Glutamatergic neuron (in vitro differentiated cells): ENCODE data around the gene STEAP4. TPM values are rescaled to one million over a fixed set of nuclear protein-coding genes. Genes with fewer than 3 reads are reported as not detected.

Experiments used
- DNase-seq: peaks from one replicate; pipeline ENCODE4 v3.0.0; 2022
- H3K27ac Mint-ChIP-seq: one replicate; pipeline ENCODE4 v1.8.0; 2020; ENCODE audit warnings: mild to moderate bottlenecking, mixed read lengths, inconsistent platforms; ENCODE audit not compliant: unreplicated experiment
- H3K27me3 Mint-ChIP-seq: one replicate; pipeline ENCODE4 v1.8.0; 2020; ENCODE audit warnings: mild to moderate bottlenecking, moderate library complexity, mixed read lengths, inconsistent platforms; ENCODE audit not compliant: unreplicated experiment
- H3K36me3 Mint-ChIP-seq: one replicate; pipeline ENCODE4 v1.8.0; 2020; ENCODE audit warnings: mild to moderate bottlenecking, mixed read lengths, inconsistent platforms; ENCODE audit not compliant: unreplicated experiment
- H3K4me1 Mint-ChIP-seq: one replicate; pipeline ENCODE4 v1.8.0; 2020; ENCODE audit warnings: mild to moderate bottlenecking, low read depth, mixed read lengths, inconsistent platforms; ENCODE audit not compliant: unreplicated experiment
- H3K4me3 Mint-ChIP-seq: one replicate; pipeline ENCODE4 v1.8.0; 2020; ENCODE audit warnings: mild to moderate bottlenecking, mixed read lengths, inconsistent platforms; ENCODE audit not compliant: unreplicated experiment
- H3K9me3 Mint-ChIP-seq: one replicate; pipeline ENCODE4 v1.8.0; 2020; ENCODE audit warnings: mild to moderate bottlenecking, moderate library complexity, mixed read lengths, inconsistent platforms; ENCODE audit not compliant: unreplicated experiment
- CTCF ChIP-seq: fragments of 200-600 bp; sonication (generic); IDR thresholded peaks from one replicate; pipeline ENCODE4 v1.5.0; 2021; ENCODE audit not compliant: partially characterized antibody, unreplicated experiment
- total RNA-seq: library from RNA; stranded (reverse); fragmentation: NEBNext Ultra II Directional; extraction: Animal tissue kit (Norgen Biotek cat#: 25700); gene quantifications from one replicate; pipeline ENCODE4 v1.2.1, GENCODE V29; 2021; ENCODE audit not compliant: unreplicated experiment

STEAP4 gene
- total RNA-seq, 1 donor from 2014 or later = not detected

- H3K4me3 Mint-ChIP-seq = no peak overlapping the region
- DNase-seq = no peak
- no peak for TF ChIP-seq CTCF
- H3K4me1 Mint-ChIP-seq = no peaks in the 10 kb centered on the region
- no peaks in the 10 kb centered on the region for H3K9me3 Mint-ChIP-seq
- H3K27ac Mint-ChIP-seq = no peak overlapping the region
- H3K27me3 Mint-ChIP-seq = peaks cover 3% of the 10 kb centered on the region
- no peaks in the 10 kb centered on the region for H3K36me3 Mint-ChIP-seq
These were observed 3.1 kb upstream of the STEAP4 start for GRCh38 chr7:88309819-88310218.

GRCh38 chr7:88307823-88308222 lies 1.1 kb upstream of the STEAP4 start:
- Mint-ChIP-seq H3K27me3 (peaks cover 3% of the 10 kb centered on the region), H3K36me3 (no peaks in the 10 kb centered on the region), H3K9me3 (no peaks in the 10 kb centered on the region), H3K27ac (no peak overlapping the region), H3K4me1 (no peaks in the 10 kb centered on the region), H3K4me3 (no peak overlapping the region)
- no peak for DNase-seq
- TF ChIP-seq CTCF = no peak

- TF ChIP-seq CTCF = no peak
- no peaks in the 10 kb centered on the region for H3K4me1 Mint-ChIP-seq
- peaks cover 3% of the 10 kb centered on the region for H3K27me3 Mint-ChIP-seq
- no peak overlapping the region for H3K27ac Mint-ChIP-seq
- DNase-seq = no peak
- H3K9me3 Mint-ChIP-seq = no peaks in the 10 kb centered on the region
- H3K36me3 Mint-ChIP-seq = no peaks in the 10 kb centered on the region
- H3K4me3 Mint-ChIP-seq = no peak overlapping the region
These were observed 718 bp upstream of the STEAP4 start for GRCh38 chr7:88307412-88307811.

GRCh38 chr7:88305044-88305443 lies 1.6 kb downstream of the STEAP4 start:
- Mint-ChIP-seq H3K4me1 (no peaks in the 10 kb centered on the region), H3K27ac (no peak overlapping the region), H3K36me3 (no peaks in the 10 kb centered on the region), H3K4me3 (no peak overlapping the region), H3K27me3 (peaks cover 3% of the 10 kb centered on the region), H3K9me3 (no peaks in the 10 kb centered on the region)
- no peak for TF ChIP-seq CTCF
- DNase-seq = no peak

GRCh38 chr7:88302486-88302885 lies 4.2 kb downstream of the STEAP4 start:
- no peaks in the 10 kb centered on the region for H3K4me1 Mint-ChIP-seq
- peaks cover 3% of the 10 kb centered on the region for H3K27me3 Mint-ChIP-seq
- H3K27ac Mint-ChIP-seq = no peak overlapping the region
- no peak for DNase-seq
- no peaks in the 10 kb centered on the region for H3K36me3 Mint-ChIP-seq
- no peaks in the 10 kb centered on the region for H3K9me3 Mint-ChIP-seq
- no peak for TF ChIP-seq CTCF
- H3K4me3 Mint-ChIP-seq = no peak overlapping the region
